ENCODE data around the gene PLXNB2.
A peak's percentile ranks its signal among the peaks of the same experiment; 100 is the strongest.

Gene PLXNB2

DNA sequence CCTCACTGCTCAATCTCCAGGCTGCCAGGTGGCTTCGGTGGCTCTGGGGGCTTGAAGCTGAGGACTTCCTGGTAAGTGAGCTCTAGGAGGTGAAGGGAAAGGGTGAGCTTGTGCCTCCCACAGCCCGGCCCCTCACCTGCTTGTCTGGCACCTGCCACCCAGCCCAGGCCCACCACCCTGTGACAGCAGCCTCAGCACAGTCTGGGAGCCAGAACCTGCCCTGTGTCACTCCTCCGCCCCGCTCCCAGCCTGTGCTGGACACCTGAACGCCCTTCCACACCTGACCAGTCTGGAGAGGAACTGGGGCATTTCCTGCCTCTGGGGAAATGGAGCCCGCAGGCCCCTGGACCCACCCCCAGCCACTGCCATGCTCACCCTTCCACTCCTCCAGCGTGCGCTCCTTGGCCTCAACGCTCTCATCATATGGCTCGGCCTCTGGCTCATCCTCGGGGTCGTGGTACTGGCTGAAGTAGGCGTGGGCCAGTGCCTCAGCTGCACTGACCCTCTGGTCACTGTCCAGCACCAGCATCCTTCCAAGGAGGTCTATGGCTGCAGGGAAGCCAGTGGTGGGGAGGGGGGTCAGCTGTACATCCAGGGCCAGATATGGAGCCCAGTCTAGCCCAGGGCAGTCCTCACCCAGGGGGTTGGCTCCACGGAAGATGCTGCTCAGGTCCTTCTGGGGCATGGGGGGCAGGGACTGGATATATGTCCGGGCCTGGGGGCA lies 42.3 kb downstream of the PLXNB2 start:
- no peak for DNase-seq

DNA sequence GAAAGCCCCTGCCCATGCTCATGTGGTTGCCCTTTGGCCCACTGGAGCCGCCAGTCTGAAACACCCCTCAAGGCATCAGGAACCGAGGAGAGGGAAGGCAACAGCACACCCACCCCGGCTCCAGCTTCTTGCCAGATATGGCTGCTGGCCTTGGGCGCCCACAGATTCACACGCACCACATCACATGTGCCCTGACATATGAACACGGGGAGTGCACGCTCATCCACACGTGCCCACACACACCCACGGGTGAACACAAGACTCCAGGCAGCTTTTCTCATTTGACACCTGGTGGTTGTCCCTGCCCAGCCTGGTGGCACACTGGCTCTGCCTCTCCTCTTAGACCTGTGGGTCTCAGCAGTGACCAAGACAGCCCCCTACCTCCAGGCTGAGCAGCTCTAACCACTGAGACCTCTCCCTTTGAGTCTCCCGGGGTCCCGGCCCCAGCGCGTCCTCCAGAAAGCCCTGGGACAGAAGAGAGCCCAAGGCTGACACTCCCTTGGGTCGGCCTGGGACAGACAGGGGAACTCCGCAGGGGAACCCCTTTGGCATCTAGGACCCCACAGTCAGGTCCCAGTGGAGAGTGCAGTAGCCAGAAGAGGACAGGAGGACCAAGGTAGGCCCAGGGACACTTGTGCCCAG lies 43.2 kb downstream of the PLXNB2 start:
- DNase-seq = no peak

DNA sequence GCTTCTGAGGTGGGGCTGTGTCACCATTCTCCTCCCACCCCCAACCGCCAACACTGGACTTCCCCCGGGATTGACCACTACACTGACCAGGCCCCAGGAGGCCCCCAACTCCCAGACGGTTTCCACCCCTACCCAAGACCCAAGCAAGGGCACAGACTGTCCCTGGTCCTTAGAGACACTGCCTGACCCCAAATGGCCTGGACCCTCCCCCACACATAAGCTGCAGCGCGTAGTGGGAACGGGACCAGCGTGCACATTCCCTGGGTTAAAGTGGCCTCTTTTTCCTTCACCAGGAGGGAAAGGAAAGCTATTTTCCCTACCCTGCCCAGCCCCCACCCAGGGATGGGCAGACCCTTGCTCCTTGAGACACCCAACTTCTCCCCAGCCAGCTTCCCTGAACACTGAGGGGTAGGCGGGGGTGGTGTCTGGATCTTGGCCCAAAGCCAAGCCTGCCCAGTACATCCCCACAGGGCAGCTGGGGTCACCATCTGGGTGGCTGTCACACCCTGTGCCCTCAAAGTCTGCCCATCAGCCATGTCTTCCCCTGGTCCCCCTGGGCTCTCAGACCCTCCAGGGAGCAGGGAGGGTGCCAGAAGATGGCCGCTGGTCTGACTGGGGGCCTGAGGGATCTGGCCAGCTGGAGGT lies 44.4 kb downstream of the PLXNB2 start:
- DNase-seq = no peak

DNA sequence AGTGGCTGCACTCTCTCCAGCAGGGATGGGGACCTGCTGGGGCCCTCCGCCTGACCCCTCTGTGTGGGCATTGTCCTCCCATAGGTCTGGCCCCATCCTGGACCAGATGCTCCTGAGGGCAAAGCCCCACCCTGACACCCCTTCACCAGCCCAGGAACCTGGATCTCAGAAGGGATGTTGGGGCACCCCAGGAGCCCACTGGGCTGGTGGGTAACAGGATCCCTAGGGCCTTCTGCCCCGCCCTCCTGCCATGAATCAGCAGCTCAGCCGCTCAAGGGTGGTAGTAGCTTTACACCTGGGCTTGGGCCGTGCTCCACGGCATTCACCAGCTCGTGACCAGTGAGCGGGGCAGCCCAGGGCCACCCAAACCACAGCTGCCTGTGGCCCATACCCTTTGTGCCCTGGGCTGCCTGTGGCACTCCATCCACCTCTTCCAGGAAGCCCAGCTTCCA lies 45.0 kb downstream of the PLXNB2 start:
- no peak for DNase-seq

DNA sequence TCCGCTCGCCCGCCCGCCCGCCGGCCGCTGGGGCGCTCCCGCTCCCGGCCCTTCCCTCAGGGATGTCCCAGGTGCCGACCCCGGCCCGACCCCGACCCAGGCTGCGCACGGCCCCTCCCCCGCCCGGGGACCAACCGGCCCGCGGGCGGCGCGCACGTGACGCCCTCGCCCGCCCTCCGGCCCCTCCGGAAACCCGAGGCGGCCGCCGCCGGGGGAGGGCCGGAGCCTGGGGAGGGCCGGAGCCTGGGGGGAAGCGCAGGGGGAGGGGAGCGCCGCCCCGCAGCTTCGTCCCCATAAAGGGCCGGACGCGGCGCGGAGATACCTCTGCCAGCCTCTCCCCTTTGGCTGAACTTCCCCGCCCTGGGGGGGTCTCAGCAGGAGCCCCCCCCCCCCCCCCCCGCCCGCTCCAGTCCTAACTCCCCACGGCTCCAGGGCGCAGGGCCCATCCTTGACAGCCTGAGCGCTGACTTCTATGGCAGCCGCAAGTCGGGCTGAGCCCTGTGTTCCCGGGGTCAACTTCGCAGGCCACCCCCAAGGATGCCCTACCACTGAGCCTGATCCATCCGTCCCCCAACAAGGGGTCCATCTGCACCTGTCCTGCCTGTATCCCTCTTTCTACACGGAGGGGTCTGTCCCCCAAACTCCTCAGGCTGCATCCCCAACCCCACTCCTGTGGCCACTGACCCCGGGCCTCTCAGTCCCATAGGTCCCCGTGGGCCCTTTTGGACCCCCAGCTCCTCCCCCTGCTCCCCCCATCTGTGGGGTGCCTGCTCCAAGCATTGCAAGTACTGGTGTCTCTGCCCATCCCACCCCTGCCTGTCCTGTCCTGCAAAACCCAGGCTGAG lies 45.6 kb downstream of the PLXNB2 start, which contains the start of gene MAPK12:
Gene MAPK12, minus strand, starts transcription at position 69 of the 845 bp plus-strand sequence. CDS start 174 bp downstream, outside the sequence.
- DNase-seq = peak in 2 of 4 experiments; percentile 51 to 60

DNA sequence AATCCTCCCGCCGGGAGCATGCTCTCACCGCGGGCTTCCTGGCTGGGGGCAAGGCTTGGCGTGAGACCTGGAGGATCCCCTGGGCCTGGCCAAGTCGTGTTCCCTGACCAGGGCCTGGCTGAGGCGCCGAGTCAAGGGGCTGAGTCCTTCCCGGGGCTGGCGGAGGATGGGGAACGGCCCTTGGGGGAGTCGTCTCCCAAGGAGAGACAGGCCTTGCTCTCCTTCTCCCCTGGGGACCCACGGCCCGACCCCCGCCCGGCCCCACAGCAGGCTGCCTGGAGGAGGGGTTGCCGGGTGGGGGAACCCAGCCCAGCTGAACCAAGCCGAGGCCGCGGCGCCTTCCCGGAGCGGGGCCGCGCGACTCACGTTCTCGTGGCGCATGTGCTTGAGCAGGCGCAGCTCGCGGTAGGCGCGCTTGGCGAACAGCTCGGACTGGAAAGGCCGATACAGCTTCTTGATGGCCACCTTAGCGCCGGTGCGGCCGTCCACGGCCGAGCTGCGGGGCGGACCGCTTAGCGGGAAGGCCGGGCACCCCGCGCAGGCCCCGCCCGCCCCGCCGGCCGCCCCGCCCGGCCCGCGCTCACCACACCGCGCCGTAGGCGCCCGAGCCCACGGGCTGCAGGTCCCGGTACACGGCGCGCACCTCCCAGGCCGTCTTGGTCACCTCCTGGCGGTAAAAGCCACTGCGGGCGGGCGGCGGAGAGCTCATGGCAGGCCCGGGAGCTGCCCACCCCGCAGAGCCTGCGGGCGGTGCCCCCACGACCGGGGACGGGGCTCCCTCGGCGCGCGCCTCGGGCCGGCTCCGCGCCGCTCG lies 46.4 kb downstream of the PLXNB2 start:
- peak in 3 of 4 experiments; percentile 50 to 68 (median 65) for DNase-seq

DNA sequence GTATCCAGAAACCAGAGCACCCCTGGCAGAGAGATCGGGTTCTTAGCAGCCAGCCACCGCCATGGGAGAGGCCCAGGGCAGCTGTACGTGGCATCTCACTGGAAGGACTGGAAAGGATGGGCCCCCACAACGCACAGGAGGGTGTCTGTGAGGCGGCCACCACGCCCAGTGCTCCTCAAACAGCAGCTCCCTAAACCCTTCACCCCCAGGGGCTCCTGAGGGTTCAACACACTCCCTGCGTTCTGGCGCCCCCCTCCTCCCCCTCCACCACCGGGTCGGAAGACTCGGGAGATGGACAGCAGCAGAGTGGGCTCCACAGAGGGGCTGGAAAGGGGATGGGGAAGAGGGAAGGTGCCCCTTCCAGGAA lies 47.0 kb downstream of the PLXNB2 start:
- no peak for DNase-seq

DNA sequence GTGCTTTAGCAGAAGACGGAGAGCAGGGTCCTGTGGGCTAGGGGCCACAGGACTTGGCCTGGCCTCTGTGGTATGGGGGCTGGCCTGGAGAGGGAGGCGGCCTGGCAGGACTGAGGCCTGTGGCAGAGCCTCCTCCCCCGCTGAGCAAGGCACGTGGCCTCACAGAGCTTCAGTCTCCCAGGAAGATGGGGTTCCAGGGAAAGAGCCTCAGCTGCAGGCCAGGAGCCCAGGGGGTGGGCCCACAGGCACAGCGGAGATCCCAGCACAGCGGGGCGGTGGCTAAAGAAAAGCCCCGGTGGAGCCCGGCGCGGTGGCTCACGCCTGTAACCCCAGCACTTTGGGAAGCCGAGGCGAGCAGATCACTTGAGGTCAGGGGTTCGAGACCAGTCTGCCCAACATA lies 48.1 kb downstream of the PLXNB2 start:
- DNase-seq = no peak

DNA sequence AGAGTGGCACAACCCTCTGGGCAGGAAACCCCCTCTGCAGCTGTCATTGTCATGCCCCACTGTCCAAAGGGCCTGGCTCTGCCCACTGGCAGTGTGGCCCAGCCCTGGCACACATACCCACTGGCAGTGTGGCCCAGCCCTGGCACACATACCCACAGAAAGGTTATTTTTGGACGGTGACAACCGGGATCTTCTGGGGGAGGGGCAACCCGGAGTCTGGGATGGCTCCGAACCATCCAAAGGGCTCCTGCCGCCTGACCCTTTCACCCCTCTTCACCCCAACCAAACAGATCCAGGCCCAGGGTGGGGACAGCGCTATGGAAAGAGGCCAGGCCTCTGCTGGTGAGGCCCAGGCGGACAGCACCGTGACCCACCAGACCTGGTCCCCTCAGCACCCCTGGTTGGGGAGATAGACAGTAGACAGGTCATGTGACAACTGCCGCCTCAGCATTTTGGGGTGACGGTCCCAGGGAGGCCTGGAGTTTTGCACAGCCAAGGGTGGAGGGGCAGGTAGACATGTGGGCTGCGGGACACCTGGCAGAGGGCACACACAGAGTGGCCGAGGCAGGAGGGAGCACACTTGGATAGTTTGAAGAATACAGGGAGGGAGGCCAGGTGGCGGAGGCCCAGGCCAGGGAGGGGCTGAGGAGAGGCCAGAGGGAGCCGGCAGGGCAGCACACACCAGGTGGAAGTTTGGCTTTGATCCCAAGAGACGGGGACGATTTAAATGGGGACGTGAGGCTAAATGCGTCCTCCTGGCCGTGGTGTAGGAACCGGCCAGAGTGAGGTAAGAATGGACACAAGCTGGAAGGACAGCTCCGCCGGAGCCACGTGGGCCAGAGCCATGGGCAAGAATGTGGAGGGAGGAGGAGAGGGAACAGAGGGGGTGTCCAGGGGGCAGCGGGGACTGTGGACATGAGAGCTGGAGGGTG lies 48.8 kb downstream of the PLXNB2 start:
- DNase-seq = no peak

DNA sequence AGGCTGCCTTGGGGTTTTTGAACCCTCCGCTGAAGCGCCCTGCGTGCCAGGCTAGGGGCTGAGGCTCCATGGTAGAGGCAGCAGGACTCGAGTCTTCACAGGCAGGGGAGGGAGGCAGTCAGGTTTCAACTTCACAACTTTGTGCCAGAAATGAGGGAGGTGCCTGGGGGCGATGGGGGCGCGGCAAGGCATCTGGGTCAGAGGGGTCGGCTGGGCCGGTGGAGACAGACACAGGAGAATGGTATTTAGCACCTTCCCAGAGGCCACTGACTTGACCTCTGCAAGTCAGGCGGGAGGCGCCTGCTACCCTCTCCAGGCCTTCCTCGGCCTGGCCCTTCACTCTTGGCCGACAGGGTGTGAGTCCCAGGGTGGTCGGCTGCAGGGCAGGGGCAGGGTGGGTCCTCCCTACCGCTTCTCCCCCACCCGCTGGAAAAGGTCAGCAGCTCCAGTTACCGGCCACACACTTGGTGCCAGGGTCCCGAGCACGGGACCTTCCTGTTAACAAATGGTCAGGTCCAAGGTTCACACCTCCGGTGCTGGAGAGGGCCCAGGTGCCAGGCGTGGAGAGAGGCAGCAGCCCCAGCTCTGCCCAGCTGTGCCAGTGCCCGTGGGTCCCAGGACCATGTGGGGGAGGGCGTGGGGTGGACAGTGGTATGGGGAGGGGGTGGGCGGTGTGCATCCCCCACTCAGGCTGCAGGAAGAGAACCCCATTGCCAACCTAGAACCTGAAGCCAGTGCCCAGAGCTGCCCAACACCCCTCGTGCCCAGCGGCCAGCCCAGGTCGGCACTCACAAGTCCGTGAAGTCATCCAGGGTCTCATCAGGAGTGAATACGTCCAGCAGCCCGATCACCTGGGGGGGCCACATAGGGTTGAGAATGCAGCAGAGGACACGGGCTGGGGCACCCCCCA lies 49.7 kb downstream of the PLXNB2 start:
- no peak for DNase-seq

DNA sequence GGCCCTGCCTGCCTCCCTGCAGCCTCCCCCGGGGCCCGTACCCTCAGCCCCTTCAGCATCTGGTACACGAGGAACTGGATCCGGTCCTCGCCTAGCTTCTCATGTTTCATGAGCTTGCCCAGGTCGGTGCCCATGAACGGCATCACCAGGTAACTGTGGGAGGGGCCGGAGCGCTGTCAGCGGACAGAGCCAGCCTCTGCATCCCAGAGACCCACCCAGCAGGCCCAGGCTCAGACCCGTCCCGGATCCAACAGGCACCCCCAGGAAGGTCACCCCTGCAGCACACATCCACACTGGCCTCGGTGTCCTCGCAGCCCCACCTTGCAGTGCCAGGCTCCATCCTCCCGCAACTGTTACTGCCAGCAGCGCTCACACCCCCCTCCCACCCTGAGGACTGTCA lies 50.4 kb downstream of the PLXNB2 start:
- DNase-seq = no peak

DNA sequence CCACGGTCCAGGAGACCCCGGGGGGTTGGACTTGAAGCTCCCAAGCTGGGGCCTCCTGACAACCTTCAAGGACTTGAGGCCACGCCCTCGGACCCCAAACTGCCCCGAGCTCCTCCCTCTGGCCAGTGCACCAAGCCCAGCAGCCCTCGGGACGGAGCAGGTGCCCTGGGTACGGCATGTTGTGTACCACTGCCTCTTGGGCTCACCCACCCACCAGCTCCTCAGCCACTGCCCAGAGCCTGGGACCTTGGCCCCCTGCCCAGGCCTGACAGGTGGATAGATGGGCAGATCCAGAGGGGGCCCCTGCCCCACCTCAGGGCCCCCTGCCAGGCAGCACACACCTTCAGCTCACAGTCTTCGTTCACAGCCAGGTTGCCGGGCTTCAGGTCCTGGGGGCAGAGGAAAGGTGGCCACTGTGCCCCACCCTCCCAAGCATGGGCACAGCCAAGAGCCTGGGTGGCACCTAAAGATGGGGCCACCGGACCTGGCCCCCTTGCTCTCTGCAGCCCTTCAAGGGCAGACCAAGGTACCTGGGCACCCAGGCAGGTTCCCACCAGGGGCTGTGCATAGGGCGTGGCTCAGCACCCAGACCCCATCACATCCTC lies 51.1 kb downstream of the PLXNB2 start:
- no peak for DNase-seq

DNA sequence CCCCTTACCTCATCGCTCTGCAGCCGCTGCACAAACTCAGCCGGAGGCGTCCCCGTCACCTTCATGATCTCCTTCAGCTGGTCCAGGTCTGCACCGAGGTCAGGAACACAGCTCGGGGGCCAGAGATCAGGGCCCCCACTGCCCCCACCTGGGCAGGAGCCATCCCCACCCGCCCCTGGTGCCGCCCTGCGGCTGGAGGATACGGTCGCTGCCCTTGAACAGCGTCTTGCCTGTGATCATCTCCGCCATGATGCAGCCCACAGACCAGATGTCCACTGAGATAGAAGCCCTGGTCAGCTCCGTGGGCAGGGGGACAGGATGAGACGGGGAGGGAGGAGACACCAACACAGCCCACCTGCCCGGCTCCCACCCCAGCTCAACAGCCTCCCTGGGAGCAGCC lies 51.8 kb downstream of the PLXNB2 start:
- DNase-seq = no peak

DNA sequence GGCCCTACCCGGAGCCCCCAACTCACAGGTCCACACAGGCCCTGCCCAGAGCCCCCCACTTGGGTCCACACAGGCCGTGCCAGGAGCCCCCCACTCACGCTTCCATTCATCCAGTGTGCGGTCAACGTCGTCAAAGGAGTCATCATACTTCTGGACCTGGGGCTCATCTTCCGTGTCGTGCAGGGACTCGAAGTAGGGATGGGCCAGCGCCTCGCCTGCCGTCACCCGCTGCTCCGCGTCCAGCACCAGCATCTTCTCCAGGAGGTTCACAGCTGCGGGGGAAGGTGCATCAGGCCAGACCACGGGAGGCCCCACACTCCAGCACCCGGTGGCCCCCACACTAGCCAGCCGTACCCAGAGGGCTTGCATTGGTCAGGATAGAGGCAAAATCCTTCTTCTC lies 52.3 kb downstream of the PLXNB2 start:
- no peak for DNase-seq

DNA sequence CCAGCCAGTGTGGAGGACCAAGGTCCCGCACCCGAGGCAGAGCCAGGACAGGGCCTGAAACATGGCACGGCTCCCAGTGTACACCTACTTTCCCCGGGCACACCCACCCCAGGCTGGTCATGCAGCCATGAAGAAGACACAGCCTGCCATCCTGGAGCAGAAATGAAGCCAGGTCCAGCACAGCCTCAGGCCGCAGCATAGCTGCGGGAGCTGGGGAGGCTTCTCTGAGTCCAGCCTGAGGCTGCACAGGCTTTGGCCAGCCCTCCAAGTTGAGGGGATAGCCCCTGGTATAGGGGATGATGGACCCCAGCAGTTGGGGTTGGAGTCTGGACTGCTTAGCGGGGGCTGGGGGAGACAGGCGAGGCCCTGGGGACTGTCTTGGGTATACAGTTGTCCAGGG lies 53.5 kb downstream of the PLXNB2 start:
- no peak for DNase-seq

DNA sequence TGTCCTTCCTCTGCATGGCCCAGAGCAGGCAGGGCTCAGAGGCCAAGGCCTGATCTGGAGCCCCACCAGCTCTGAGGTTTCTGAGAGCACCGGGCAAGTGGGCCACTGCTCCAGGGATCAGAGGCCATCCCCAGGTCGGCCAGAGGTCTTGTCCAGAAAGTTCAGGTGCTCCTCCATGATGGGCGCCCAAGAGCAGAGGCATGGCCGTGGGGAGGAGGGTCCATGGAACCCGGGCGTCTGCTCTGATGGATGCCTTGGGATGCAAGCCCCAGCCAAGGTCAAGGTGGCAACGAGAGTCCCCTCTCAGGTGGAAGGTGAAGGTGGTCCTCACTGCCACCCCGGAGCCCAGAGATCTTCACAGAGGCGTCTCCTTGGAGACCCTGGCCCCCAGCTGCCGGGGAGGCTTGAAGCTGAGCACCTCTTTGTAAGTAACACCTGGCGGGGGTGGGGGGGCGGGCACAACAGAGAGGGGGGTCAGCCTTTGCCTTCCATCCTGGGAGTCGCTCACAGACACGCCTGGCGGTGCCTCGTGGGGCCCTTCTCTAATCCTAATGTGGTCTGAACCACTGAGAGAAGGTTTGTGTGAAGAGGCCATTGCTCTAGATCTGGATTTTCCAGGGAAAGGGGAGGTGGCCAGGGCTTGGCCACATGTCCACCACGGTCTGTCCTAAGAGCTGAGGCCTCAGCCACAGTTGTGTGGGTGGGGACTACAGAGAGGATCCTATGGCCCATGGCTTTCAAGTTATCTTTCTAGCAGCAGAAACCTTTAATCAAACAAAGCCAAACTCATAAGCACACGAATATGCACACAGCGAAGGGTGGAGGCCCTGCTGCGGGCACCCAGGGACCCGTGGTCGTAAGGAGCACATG lies 54.2 kb downstream of the PLXNB2 start:
- no peak for DNase-seq

DNA sequence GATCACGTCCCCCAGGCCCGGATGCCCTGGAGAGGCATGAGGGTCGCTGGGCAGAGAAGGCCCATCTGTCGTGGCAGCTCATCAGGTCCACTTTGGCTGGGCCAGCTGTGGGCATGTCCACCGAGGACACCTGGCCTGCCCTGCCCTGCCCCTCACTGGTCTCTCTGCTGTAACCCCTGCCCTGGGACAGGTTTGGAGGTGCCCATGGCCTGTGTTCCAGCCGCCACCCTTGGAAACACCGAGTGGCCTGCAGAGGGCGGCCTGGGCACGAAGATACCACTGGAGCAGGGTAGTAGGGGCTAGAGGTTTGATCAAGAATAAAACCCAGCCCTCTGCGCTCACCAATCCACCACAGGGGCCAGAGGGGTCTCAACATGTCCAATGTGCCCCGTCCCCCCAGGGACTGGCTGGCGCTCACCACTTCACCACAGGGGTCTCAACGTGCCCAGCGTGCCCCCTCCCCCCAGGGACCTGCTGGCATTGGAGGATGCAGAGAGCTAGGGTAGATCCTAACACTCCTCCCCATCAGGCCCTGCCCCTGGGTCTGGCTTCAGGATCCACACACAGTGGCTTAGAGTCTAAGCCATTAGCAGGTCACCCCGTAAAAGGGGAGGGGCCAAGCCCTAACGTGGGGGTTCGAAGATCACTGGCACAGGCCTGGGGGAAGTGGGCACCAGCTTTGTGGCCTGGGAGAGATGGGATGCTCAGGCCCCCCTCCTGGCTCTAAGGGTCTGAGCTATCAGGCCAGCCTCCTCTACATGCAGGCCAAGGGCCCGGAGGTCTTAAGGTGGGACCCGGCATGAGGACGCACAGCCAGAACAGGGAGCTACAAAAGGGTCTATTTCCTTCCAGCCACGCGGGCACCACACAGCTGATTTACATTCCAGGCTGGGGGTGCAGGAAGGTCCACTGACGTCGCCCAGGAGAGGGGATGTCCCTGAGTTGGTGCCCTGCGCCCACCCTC lies 55.1 kb downstream of the PLXNB2 start:
- peak; percentile 74 to 86 (median 79) for DNase-seq

Measured in suppressor macrophage (primary cell).